ENCODE data around the gene EFCAB6.

DNA sequence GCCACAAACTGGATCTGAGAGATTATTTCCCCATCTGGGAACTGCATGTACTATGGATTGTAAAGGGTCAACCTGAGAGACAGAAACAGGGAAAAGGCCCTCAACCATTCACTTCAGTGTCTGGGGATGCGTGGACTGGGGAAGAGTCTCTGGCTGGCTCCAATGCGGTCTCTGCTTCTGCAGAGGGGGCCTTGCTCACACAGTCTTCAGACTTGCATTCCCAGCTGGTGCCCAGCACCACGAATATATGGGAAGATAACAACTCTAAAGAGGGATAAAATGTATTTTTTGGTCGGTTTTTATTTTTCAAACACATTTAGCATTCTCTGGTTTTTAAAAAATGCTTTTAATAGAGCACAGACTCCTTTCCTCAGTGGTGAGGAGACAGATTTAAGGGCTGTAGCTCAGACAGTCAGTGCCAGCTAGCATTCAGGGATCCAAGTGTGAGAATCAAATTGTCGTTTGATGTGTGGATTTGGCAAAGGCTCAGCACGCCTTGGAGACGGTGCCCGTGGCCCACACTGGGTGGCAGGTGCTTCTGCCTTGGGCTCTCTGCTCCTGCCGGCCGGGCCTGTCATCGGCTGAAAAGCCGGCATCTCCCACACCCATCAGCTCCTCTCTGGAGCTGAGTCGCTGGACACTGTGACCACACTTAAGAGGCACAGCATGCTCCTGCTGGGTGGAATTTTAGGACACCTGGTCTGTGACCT lies 8.0 kb upstream of the EFCAB6 start:
- TF ChIP-seq, protein P1, sequence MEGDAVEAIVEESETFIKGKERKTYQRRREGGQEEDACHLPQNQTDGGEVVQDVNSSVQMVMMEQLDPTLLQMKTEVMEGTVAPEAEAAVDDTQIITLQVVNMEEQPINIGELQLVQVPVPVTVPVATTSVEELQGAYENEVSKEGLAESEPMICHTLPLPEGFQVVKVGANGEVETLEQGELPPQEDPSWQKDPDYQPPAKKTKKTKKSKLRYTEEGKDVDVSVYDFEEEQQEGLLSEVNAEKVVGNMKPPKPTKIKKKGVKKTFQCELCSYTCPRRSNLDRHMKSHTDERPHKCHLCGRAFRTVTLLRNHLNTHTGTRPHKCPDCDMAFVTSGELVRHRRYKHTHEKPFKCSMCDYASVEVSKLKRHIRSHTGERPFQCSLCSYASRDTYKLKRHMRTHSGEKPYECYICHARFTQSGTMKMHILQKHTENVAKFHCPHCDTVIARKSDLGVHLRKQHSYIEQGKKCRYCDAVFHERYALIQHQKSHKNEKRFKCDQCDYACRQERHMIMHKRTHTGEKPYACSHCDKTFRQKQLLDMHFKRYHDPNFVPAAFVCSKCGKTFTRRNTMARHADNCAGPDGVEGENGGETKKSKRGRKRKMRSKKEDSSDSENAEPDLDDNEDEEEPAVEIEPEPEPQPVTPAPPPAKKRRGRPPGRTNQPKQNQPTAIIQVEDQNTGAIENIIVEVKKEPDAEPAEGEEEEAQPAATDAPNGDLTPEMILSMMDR (IDR thresholded peaks at IDR 0.05), result no peak
- TF ChIP-seq EZH2 (IDR thresholded peaks at IDR 0.05; ENCODE audit: borderline replicate concordance, insufficient read depth, low read depth, low read length, poor library complexity, severe bottlenecking), result no peak
